ENCODE data around the gene TTK.
"Not testable (repeated sequence)": the region's sequence is repeated elsewhere in the genome, so short reads cannot be mapped to it uniquely, and the experiment has no call there.

TTK gene

DNA sequence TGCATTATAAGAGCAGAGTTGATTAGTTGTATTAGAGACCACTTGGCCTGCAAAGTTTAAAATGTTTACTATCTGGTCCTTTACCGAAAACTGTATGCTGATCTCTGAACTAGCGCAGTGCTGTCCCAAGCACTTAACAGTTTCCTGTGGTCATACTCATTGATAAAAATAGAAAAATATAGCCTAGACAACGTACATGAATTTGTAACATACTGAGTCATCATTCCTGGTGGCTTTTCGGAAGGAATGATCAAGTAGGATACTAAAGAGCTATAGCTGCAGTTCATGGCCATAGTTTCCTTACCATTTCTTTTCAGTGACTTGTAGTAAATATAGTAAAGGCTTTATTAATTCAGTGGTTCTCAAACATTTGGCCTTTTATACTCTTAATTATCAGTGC lies 18.4 kb downstream of the TTK start:
- no peak for DNase-seq

- no peak for DNase-seq
Observed at GRCh38 chr6:80028589-80028988, 24.1 kb downstream of the TTK start.

- DNase-seq, result no peak
Observed at GRCh38 chr6:80029470-80029869, 25.0 kb downstream of the TTK start.

DNA sequence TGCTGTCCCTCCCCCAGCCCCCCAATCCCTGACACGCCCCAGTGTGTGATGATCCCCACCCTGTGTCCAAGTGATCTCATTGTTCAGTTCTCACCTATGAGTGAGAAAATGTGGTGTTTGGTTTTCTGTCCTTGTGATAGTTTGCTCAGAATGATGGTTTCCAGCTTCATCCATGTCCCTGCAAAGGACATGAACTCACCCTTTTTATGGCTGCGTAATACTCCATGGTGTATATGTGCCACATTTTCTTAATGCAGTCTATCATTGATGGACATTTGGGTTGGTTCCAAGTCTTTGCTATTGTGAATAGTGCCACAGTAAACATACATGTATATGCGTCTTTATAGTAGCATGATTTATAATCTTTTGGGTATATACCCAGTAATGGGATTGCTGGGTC lies 43.8 kb downstream of the TTK start:
- not testable (repeated sequence) for DNase-seq

- no peak for DNase-seq
Observed at GRCh38 chr6:80060774-80061173, 56.3 kb downstream of the TTK start.

GRCh38 chr6:80068146-80068545 lies 63.7 kb downstream of the TTK start:
- DNase-seq, result not testable (repeated sequence)

GRCh38 chr6:80070431-80070830 lies 66.0 kb downstream of the TTK start:
- not testable (repeated sequence) for DNase-seq

GRCh38 chr6:80077067-80077466 lies 72.6 kb downstream of the TTK start:
- DNase-seq, result no peak

DNA sequence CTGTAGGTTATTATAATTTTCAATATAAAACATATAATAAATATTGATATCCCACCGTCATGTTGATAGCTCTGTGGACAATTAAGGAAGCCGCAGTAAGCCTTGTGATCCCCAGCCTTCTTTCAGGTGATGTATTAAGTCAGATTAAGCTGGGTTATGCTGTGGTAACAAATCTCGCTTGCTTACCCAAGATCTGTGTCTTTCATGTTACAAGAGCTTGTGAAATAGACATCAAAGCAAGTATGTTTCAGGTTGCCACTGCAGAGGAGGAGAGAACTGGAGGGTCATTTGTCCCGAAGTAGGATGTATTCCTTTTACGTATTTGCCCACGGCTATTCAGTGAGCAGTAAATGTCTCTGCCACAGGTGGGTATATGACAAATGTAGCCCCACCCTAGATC lies 84.2 kb downstream of the TTK start:
- DNase-seq, result no peak

DNA sequence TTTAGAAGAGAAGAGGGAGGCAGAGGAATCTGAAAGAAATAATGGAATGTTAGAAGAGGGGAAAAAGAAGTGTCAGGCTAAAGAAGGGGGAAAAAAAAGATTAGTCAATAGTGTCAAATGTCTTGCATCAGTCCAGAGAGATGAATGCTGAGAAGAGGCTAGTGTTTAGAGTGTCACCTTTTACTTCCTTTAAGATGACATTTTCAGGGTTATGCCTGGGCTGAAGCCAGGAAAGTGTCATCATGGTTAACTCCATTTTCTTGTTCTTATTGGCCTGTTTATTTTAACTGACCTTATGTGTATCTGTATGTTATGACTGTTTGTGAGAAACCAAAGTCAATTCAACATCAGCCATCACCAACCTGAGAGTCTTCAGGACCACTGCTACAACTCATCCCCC lies 87.1 kb downstream of the TTK start:
- DNase-seq, result no peak
